GM18909 (cell line): ENCODE data around the gene LMO3.

ENCODE experiments used
- ATAC-seq: cut with Tn5 transposase; IDR thresholded peaks from one replicate; pipeline ENCODE4 v1.9.1; 2021; ENCODE audit warnings: mild to moderate bottlenecking; ENCODE audit not compliant: unreplicated experiment, poor library complexity

LMO3 gene

GRCh38 chr12:16606117-16606200, at the start of gene LMO3:
TSS of gene LMO3 (minus strand) at chr12:16606162. CDS start at chr12:16600860, 5,302 bp downstream.
- no peak for ATAC-seq

GRCh38 chr12:16636435-16637055, 30.6 kb upstream of the LMO3 start:
- ATAC-seq, result peak; percentile 88

DNA sequence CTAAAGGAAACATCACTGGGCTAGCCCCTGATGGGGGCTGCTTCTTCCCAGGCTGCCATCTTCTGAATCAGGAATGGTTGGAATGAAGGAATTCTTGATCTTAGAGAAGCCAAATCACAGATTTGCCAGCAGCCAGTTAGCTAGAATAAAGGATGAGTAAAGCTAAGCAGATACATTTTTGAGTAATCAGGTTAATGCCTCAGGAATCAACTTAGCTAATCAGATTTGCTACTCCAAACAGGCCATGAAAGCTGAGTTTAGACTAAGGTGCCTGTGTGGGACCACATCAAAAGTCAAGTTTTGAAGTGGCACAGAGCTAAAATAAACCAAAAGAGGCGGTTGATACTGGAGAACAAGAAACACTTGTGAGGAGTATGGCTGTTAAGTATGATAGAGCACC, 28.8 kb upstream of the LMO3 start:
- ATAC-seq, result no peak

DNA sequence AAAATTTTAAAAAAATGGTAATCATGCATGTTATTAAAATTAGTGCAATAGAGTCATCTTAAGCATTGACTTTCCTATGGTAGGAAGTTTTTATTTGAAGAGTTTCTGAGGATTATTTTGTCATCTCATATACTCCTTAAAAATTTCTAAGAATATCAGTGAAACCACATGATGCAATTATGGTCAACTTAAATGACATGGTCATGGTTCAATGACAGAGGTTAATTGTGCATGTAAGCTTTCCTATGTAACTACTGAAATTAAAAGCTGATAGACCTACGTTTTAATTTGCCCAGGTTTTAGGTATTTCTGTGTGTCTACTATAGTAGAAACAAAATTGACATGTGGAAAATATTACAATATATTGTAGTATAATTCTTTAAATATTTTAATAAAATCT, 21.0 kb upstream of the LMO3 start:
- no peak for ATAC-seq

- ATAC-seq, result peak; percentile 53
These were observed 16.4 kb upstream of the LMO3 start for GRCh38 chr12:16622338-16622737.

DNA sequence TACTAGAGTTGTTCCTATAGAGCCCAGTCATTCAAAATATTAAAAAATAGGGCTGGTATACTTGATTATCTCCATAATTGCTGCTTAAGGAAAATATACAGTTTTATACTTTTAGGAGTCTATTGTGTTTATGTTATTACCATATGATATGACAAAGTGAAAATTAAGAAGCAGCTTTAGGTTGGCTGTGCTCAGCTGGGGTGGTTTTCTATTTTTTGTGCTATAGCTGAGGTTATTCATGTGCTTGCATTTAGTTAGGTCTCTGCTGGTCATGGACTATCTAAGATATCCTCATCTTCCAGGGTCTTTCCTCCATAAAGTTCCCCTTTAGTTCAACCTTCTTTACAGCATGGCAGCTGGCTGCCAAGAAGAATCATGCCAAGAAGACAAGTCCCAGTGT, 13.6 kb upstream of the LMO3 start:
- ATAC-seq, result no peak

DNA sequence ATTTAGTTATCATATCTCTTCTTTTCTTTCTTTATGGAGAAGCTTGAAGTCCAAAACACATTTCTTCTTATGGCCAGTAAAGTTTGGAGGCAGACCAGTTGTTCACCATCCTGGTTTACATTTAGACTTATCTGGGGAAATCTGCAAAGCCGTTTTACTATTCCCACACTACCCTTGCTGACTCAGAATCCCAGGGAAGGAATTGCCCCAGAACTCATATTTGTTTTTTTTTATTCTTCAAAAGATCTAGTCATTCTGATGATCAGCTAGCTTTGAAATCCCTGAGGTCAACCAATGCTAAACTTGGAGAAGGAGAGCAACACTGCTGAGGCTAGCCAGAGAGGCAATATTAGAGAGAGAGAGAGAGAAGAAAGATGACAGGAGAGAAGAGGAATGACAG, 12.3 kb upstream of the LMO3 start:
- ATAC-seq, result no peak

GRCh38 chr12:16613199-16613598, 7.2 kb upstream of the LMO3 start:
- no peak for ATAC-seq

DNA sequence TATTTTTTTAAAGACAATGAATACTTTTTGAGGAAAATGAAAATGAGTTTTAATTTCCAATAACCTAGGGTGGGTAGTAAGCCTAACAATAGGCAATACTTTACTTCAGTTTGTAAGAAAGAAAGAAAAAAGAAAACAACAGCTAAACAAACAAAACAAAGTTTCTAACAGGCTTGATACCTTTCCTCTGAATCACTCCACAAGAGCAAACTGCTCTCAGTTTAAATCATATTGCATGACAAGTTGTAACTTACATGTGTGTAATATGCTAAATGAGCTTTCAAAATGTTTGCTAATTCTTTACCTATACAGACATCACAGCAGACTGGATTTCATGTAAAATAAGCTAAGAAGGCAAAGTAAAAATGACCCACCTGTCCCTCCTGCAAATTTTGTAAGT, 6.7 kb upstream of the LMO3 start:
- ATAC-seq, result no peak

- ATAC-seq, result peak; percentile 54
These were observed 5.2 kb upstream of the LMO3 start for GRCh38 chr12:16611146-16611545.

- ATAC-seq, result no peak
These were observed 4.8 kb upstream of the LMO3 start for GRCh38 chr12:16610743-16611142.

GRCh38 chr12:16610001-16610585, 4.1 kb upstream of the LMO3 start:
- no peak for ATAC-seq

DNA sequence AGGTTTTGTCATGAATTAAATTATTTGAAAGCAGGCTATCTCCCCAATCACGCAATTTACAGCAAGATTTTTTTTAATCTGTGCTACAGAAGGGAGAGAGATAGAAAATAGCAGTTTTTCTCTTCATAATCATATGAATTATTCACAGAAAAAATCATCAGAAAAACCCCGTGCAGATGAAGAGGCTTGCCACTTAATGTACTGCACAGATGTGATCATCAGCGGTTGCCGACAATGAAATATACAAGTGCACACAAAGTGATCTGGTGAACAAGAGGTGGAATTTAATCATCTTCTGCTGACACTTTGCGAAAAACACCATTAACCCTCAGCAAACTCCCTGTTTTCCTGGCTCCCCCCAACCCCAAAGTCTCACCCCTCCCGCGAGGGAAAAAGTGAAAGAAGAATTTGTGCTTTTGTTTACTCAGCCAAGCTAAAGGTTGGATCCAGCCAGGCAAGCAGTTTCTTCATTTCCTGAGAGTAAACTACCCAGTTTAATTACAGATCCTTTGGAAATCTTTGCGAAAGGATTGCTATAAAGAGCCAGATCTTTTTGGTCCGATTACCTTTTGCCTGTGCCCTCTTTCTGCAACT, 3.1 kb upstream of the LMO3 start:
- ATAC-seq, result no peak

- ATAC-seq, result no peak
These were observed 2.2 kb upstream of the LMO3 start for GRCh38 chr12:16607906-16608775.

DNA sequence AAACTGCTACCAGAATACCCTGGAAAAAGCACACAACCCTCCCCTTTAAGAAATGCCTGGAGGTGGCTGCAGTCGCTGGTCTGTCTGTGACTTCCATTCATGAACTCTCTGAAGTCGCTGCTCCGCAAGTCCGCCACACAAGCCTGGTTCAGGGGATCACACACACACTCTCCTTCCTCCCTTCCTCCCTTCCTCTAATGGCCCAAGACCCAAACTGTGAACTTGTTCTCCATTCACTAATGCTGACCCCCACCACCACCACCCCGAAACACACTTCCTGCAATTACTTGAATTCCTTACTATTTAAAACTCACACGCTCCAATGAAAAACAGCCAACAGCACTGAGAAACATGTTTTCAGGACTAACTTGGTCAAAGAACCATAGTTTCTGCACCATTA, 1.0 kb upstream of the LMO3 start:
- ATAC-seq, result no peak

DNA sequence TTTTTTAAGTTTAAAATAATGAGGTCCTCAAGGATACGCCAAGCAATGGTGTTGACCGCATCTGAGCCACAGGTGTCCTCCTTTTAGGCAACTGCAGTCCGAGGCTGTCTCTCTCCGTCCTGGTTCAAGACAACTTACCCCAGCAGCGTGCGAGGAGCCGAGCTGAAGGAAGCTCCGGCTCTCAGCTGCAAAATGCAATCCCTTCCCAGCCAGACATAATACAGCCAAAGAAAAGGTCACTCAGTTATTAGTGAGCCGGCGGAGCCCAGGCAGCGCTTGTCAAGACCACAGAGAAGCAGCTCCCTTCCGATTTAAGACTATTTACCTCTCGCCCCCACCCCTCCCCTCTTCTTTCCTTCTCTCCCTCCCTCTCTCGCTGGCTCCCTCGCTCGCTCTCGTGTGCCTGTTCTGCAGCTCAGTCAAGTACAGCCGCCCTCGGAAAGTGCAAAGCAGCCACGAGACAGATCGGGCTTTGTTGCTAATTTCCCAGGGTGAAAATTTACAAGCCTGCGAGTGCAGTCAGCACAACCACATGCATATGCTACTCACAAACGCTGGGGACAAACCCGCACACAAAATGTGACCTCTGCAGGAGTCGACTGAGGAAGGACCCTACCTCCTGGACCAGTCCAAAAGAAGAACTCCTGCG, 363 bp upstream of the LMO3 start:
- peak; percentile 38 for ATAC-seq

- peak; percentile 24 for ATAC-seq
These were observed 283 bp downstream of the LMO3 start for GRCh38 chr12:16605642-16606116.

- ATAC-seq, result no peak
These were observed 1.2 kb downstream of the LMO3 start for GRCh38 chr12:16604596-16605252.

- no peak for ATAC-seq
These were observed 1.9 kb downstream of the LMO3 start for GRCh38 chr12:16603916-16604575.

DNA sequence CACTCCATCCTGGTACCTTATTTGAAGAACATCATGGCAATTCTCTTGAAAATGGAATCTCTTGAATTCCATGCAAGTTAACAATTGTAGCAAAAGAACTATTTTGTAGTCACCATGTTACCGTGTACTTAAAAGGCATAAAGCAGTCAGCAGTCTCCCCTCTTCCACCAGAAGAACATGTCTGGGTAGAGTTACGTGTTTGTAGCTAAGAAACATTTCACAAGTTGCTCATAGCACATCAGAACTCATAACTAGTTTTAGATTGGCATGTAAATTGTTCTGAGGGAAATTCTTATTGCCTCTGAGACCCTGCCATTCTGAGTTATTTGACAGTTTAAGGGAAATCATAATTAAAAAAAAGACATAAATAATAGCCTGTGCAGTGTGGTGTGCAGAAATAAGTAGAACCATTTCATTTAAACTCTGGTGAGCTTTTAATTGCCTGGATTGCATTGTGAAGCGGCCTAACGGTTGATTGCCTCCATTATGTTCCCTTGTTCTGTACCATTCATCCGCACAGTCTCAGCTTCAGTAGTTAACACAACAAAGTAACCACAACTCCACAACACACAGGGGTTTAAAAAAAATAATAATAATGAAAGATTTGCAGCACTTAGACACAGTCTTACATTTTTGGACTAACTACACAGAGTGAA, 2.6 kb downstream of the LMO3 start:
- no peak for ATAC-seq
